GM06990 (cell line): ENCODE data around the gene RSPH3.

Experiments
- DNase-seq: peaks from one replicate; pipeline ENCODE4 v3.0.0-alpha.2; 2011; ENCODE audit not compliant: insufficient read length; ENCODE audit errors: extremely low read depth
- H3K27me3 ChIP-seq: replicated peaks from 2 replicates; pipeline ENCODE4 v1.6.0; 2011; ENCODE audit warnings: low read length; ENCODE audit not compliant: control insufficient read depth, insufficient read depth
- H3K36me3 ChIP-seq: 2 replicates; pipeline ENCODE4 v1.5.1; 2011; ENCODE audit warnings: low read length; ENCODE audit not compliant: control insufficient read depth, insufficient read depth
- H3K4me3 ChIP-seq: replicated peaks from 2 replicates; pipeline ENCODE4 v1.5.1; 2011; ENCODE audit warnings: low read depth, mild to moderate bottlenecking, control low read depth, low read length
- CTCF ChIP-seq: IDR thresholded peaks from 2 replicates; pipeline ENCODE4 v1.5.1; 2011; ENCODE audit warnings: low read length, control low read depth, mild to moderate bottlenecking, inconsistent platforms; ENCODE audit not compliant: insufficient read depth, poor library complexity, severe bottlenecking

RSPH3 gene

GRCh38 chr6:158928068-158928467, 71.9 kb downstream of the RSPH3 start:
- DNase-seq = no peak
- Histone ChIP-seq H3K27me3 (no peaks in the 10 kb centered on the region), H3K4me3 (no peak overlapping the region), H3K36me3 (no peaks in the 10 kb centered on the region)
- TF ChIP-seq CTCF = no peak

GRCh38 chr6:158926414-158926813, 73.6 kb downstream of the RSPH3 start:
- DNase-seq = no peak
- no peaks in the 10 kb centered on the region for H3K36me3 ChIP-seq
- H3K27me3 ChIP-seq = no peaks in the 10 kb centered on the region
- no peak overlapping the region for H3K4me3 ChIP-seq
- TF ChIP-seq CTCF = no peak

- no peak for DNase-seq
- no peak overlapping the region for H3K4me3 ChIP-seq
- no peak for TF ChIP-seq CTCF
- H3K36me3 ChIP-seq = no peaks in the 10 kb centered on the region
- H3K27me3 ChIP-seq = no peaks in the 10 kb centered on the region
Observed at GRCh38 chr6:158924499-158925455, 75.2 kb downstream of the RSPH3 start.

- H3K27me3 ChIP-seq = no peaks in the 10 kb centered on the region
- no peak overlapping the region for H3K4me3 ChIP-seq
- DNase-seq = no peak
- no peaks in the 10 kb centered on the region for H3K36me3 ChIP-seq
- no peak for TF ChIP-seq CTCF
Observed at GRCh38 chr6:158923805-158924498, 76.0 kb downstream of the RSPH3 start.
